Endodermal cell (in vitro differentiated cells): Measurements from ENCODE around the gene SPON1. TPM values are rescaled to one million over a fixed set of nuclear protein-coding genes. Genes with fewer than 3 reads are reported as not detected.

Experiments used
- DNase-seq: peaks from one replicate; pipeline ENCODE4 v3.0.0-alpha.2; 2017
- H3K27ac ChIP-seq: 2 replicates; pipeline ENCODE4 v1.5.1; 2013; ENCODE audit warnings: mild to moderate bottlenecking, low read depth, low read length, moderate library complexity
- H3K27me3 ChIP-seq: 2 replicates; pipeline ENCODE4 v1.6.1; 2013; ENCODE audit warnings: mild to moderate bottlenecking, low read length, moderate library complexity; ENCODE audit not compliant: insufficient read depth, control insufficient read depth, poor library complexity, severe bottlenecking
- H3K36me3 ChIP-seq: 2 replicates; pipeline ENCODE4 v1.7.0; 2013; ENCODE audit warnings: mild to moderate bottlenecking, low read length, moderate library complexity; ENCODE audit not compliant: control insufficient read depth, insufficient read depth
- H3K4me1 ChIP-seq: one replicate; pipeline ENCODE4 v1.7.0; 2013; ENCODE audit warnings: low read length; ENCODE audit not compliant: control insufficient read depth, insufficient read depth
- H3K4me3 ChIP-seq: 2 replicates; pipeline ENCODE4 v1.5.1; 2013; ENCODE audit warnings: mild to moderate bottlenecking, low read length, moderate library complexity
- H3K9ac ChIP-seq: 2 replicates; pipeline ENCODE4 v1.6.1; 2013; ENCODE audit warnings: mild to moderate bottlenecking, low read length, moderate library complexity; ENCODE audit not compliant: poor library complexity, severe bottlenecking; ENCODE audit errors: extremely low read depth
- H3K9me3 ChIP-seq: 2 replicates; pipeline ENCODE4 v1.6.1; 2013; ENCODE audit warnings: mild to moderate bottlenecking, low read length, moderate library complexity; ENCODE audit not compliant: control insufficient read depth
- H3K27ac Mint-ChIP-seq: 2 replicates; pipeline ENCODE4 v1.8.0; 2020; ENCODE audit warnings: mixed read lengths
- H3K27me3 Mint-ChIP-seq: 2 replicates; pipeline ENCODE4 v1.8.0; 2021; ENCODE audit warnings: mild to moderate bottlenecking, mixed read lengths; ENCODE audit not compliant: insufficient read depth
- H3K36me3 Mint-ChIP-seq: 2 replicates; pipeline ENCODE4 v1.8.0; 2020; ENCODE audit warnings: low read depth, mixed read lengths
- H3K4me1 Mint-ChIP-seq: 2 replicates; pipeline ENCODE4 v1.8.0; 2020; ENCODE audit warnings: mixed read lengths
- H3K4me3 Mint-ChIP-seq: 2 replicates; pipeline ENCODE4 v1.8.0; 2020; ENCODE audit warnings: mild to moderate bottlenecking, moderate library complexity, mixed read lengths
- H3K9me3 Mint-ChIP-seq: 2 replicates; pipeline ENCODE4 v1.8.0; 2020; ENCODE audit warnings: mild to moderate bottlenecking, mixed read lengths
- WGBS, 2 experiments: methylation state at CpG; one replicate each; pipeline versions ENCODE4 v1.1.5 to v1.1.7; 2013; ENCODE audit warnings: missing lambda C conversion rate in 2 of 2, mixed read lengths in 1 of 2; ENCODE audit not compliant: insufficient coverage in 1 of 2, insufficient read length in 1 of 2; 5-methylcytosine and 5-hydroxymethylcytosine counted together
- total RNA-seq, 2 donors: library from RNA; stranded (reverse); fragmentation: NEBNext Ultra II Directional in 1 of 2; extraction: Animal tissue kit (Norgen Biotek cat#: 25700) in 1 of 2; gene quantifications; 2 replicates in 1 of 2; 3 replicates in 1 of 2; pipeline ENCODE4 v1.2.1, GENCODE V29; 2021
- TF ChIP-seq, protein P1 (sequence below): fragments of 200-600 bp; sonication (generic); conservative IDR thresholded peaks from 2 replicates; pipeline ENCODE4 v1.5.0; 2021; ENCODE audit warnings: antibody characterized with exemption, mild to moderate bottlenecking

Gene SPON1
- total RNA-seq, 2 donors from 2014 or later: 0.13 to 1.6 TPM

DNA sequence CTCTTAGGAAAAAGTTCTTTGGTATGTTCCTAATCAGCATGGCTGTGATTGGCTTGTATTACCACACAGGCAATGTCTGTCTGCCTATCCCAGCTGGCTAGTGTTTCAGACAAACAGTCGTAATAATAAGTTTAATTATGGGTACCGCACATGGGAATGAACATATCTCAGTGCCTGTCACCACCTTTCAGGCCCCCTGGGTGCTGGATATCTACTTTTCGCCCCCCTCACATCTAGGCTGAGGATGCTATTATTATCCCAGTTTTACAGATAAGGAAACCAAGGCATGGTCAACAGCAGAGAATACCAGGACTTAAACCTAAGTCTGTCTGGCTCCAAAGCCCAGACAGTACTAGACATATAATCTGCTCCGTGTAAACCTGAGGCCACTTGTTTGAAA, 174.8 kb downstream of the SPON1 start:
- peaks cover 3% of the 10 kb centered on the region for H3K4me1 Mint-ChIP-seq

DNA sequence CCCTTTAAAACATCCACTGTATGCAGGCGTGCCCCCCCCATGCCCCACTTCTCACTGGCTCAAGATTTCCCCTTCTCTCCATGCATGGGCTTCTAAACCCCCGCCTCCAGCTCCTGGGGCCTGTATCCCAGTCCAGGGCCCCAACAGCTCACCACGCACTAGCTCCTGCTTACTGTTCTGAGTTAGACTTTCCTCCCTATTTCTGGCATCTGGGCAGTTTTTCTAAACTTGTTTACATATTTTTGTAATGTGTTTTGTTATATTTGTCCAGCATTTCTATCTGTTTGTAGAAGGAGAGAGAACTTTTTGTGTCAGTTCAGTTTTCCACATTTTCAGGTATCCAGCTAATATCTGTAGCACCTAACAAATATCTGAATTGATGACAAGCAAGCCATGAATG, 178.5 kb downstream of the SPON1 start:
- Mint-ChIP-seq H3K27ac (no peak overlapping the region), H3K4me3 (no peak overlapping the region), H3K36me3 (no peaks in the 10 kb centered on the region), H3K4me1 (peaks cover 2% of the 10 kb centered on the region), H3K27me3 (no peaks in the 10 kb centered on the region), H3K9me3 (no peaks in the 10 kb centered on the region)
- Histone ChIP-seq H3K27me3 (no peaks in the 10 kb centered on the region), H3K4me3 (no peak overlapping the region), H3K9me3 (no peaks in the 10 kb centered on the region), H3K4me1 (no peaks in the 10 kb centered on the region), H3K36me3 (no peaks in the 10 kb centered on the region), H3K27ac (no peak overlapping the region), H3K9ac (no peak overlapping the region)
- no peak for DNase-seq
- TF ChIP-seq, protein P1, sequence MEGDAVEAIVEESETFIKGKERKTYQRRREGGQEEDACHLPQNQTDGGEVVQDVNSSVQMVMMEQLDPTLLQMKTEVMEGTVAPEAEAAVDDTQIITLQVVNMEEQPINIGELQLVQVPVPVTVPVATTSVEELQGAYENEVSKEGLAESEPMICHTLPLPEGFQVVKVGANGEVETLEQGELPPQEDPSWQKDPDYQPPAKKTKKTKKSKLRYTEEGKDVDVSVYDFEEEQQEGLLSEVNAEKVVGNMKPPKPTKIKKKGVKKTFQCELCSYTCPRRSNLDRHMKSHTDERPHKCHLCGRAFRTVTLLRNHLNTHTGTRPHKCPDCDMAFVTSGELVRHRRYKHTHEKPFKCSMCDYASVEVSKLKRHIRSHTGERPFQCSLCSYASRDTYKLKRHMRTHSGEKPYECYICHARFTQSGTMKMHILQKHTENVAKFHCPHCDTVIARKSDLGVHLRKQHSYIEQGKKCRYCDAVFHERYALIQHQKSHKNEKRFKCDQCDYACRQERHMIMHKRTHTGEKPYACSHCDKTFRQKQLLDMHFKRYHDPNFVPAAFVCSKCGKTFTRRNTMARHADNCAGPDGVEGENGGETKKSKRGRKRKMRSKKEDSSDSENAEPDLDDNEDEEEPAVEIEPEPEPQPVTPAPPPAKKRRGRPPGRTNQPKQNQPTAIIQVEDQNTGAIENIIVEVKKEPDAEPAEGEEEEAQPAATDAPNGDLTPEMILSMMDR: no peak
- 86% methylated on average over 3 of the region's 3 CpGs; no CpG with 5 or more reads in 1 of the 2 experiments for WGBS, 2 experiments

More for the DNA sequence above, 174.8 kb downstream of the SPON1 start:
- Histone ChIP-seq H3K27ac (no peak overlapping the region), H3K9me3 (no peaks in the 10 kb centered on the region), H3K4me1 (no peaks in the 10 kb centered on the region), H3K36me3 (no peaks in the 10 kb centered on the region), H3K27me3 (no peaks in the 10 kb centered on the region), H3K9ac (no peak overlapping the region), H3K4me3 (no peak overlapping the region)
- no peak overlapping the region for H3K4me3 Mint-ChIP-seq
- no peaks in the 10 kb centered on the region for H3K36me3 Mint-ChIP-seq
- H3K27me3 Mint-ChIP-seq: no peaks in the 10 kb centered on the region
- no peaks in the 10 kb centered on the region for H3K9me3 Mint-ChIP-seq
- 90 to 96% methylated on average over 3 to 4 of the region's 4 CpGs for WGBS, 2 experiments
- no peak for DNase-seq
- no peak overlapping the region for H3K27ac Mint-ChIP-seq
- TF ChIP-seq, protein P1: no peak

- H3K27ac ChIP-seq: no peak overlapping the region
- H3K9ac ChIP-seq: no peak overlapping the region
- no peaks in the 10 kb centered on the region for H3K27me3 ChIP-seq
- WGBS, 2 experiments: 81% methylated on average over 1 of the region's 1 CpG; no CpG with 5 or more reads in 1 of the 2 experiments
- Mint-ChIP-seq H3K27me3 (no peaks in the 10 kb centered on the region), H3K27ac (no peak overlapping the region), H3K9me3 (no peaks in the 10 kb centered on the region), H3K36me3 (no peaks in the 10 kb centered on the region), H3K4me3 (no peak overlapping the region), H3K4me1 (peaks cover 2% of the 10 kb centered on the region)
- H3K9me3 ChIP-seq: no peaks in the 10 kb centered on the region
- TF ChIP-seq, protein P1: no peak
- DNase-seq: no peak
- H3K4me3 ChIP-seq: no peak overlapping the region
- no peaks in the 10 kb centered on the region for H3K36me3 ChIP-seq
- no peaks in the 10 kb centered on the region for H3K4me1 ChIP-seq
Measured at GRCh38 chr11:14141676-14142075, 179.2 kb downstream of the SPON1 start.
